ENCODE results near the gene OTOF.

OTOF gene

GRCh38 chr2:26438926-26439325 lies 39.0 kb downstream of the OTOF start:
- DNase-seq (ENCODE audit: low read depth): no peak
- TF ChIP-seq, protein P1, sequence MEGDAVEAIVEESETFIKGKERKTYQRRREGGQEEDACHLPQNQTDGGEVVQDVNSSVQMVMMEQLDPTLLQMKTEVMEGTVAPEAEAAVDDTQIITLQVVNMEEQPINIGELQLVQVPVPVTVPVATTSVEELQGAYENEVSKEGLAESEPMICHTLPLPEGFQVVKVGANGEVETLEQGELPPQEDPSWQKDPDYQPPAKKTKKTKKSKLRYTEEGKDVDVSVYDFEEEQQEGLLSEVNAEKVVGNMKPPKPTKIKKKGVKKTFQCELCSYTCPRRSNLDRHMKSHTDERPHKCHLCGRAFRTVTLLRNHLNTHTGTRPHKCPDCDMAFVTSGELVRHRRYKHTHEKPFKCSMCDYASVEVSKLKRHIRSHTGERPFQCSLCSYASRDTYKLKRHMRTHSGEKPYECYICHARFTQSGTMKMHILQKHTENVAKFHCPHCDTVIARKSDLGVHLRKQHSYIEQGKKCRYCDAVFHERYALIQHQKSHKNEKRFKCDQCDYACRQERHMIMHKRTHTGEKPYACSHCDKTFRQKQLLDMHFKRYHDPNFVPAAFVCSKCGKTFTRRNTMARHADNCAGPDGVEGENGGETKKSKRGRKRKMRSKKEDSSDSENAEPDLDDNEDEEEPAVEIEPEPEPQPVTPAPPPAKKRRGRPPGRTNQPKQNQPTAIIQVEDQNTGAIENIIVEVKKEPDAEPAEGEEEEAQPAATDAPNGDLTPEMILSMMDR (IDR thresholded peaks at IDR 0.05; ENCODE audit: control insufficient read depth, extremely low read depth, insufficient read depth): no peak
- no peak overlapping the region for H3K4me3 ChIP-seq (ENCODE audit: low read depth, low read length)

DNA sequence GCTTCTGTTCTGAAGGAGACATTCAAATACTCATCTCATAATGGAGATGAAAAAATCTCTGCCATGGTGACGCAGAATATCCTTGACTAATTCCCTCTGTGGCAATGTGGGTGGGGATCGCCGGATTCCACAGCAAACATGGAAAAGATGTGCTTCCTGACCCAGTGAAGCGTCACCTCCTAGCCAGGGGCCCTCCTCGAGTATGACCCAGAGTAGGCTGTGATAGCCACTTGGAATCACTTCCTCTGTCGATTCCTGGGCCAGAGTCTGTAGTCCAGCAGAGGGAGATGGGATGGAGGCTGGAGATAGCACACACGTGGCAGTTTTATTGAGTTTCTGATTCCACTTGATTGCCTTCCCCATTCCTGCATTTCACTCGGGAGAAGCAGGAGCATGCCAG lies 39.4 kb downstream of the OTOF start:
- DNase-seq (ENCODE audit: low read depth): no peak
- TF ChIP-seq, protein P1 (IDR thresholded peaks at IDR 0.05; ENCODE audit: control insufficient read depth, extremely low read depth, insufficient read depth): no peak
- no peak overlapping the region for H3K4me3 ChIP-seq (ENCODE audit: low read depth, low read length)

DNA sequence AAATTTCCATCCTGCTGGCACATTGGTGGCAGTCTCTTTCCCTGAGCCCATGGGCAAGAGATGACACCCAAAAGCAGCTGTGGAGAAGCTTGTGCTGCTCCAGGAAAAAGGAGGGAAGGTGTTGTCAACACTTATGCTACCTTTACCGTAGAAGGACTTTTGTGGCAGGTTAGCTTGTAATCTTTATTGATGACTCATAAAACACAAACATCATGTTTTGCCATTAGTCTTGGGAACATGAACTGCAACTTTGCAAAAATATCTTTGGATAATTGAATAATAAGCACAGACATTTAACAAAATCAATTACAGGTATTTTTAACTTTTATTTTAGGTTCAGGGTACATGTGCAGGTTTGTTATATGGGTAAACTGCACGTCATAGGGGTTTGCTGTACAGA lies 42.8 kb downstream of the OTOF start:
- no peak overlapping the region for H3K4me3 ChIP-seq (ENCODE audit: low read depth, low read length)
- TF ChIP-seq, protein P1 (IDR thresholded peaks at IDR 0.05; ENCODE audit: control insufficient read depth, extremely low read depth, insufficient read depth): no peak
- DNase-seq (ENCODE audit: low read depth): no peak

- TF ChIP-seq, protein P1 (IDR thresholded peaks at IDR 0.05; ENCODE audit: control insufficient read depth, extremely low read depth, insufficient read depth): no peak
- no peak overlapping the region for H3K4me3 ChIP-seq (ENCODE audit: low read depth, low read length)
- DNase-seq (ENCODE audit: low read depth): no peak
These were observed 45.1 kb downstream of the OTOF start for GRCh38 chr2:26432859-26433258.

- no peak overlapping the region for H3K4me3 ChIP-seq (ENCODE audit: low read depth, low read length)
- DNase-seq (ENCODE audit: low read depth): no peak
- TF ChIP-seq, protein P1 (IDR thresholded peaks at IDR 0.05; ENCODE audit: control insufficient read depth, extremely low read depth, insufficient read depth): no peak
These were observed 45.6 kb downstream of the OTOF start for GRCh38 chr2:26432363-26432762.

- DNase-seq (ENCODE audit: low read depth): no peak
- no peak overlapping the region for H3K4me3 ChIP-seq (ENCODE audit: low read depth, low read length)
- TF ChIP-seq, protein P1 (IDR thresholded peaks at IDR 0.05; ENCODE audit: control insufficient read depth, extremely low read depth, insufficient read depth): no peak
These were observed 47.1 kb downstream of the OTOF start for GRCh38 chr2:26430826-26431225.

- H3K4me3 ChIP-seq (ENCODE audit: low read depth, low read length): no peak overlapping the region
- peak; percentile 10 for DNase-seq (ENCODE audit: low read depth)
- TF ChIP-seq, protein P1 (IDR thresholded peaks at IDR 0.05; ENCODE audit: control insufficient read depth, extremely low read depth, insufficient read depth): no peak
These were observed 47.9 kb downstream of the OTOF start for GRCh38 chr2:26429779-26430578.
